K562 (cell line): Measurements from ENCODE around the gene NAXE.

ENCODE experiments used
- FOSL1 ChIP-seq: fragments of 200-800 bp; sonication (Bioruptor generic); conservative IDR thresholded peaks from 2 replicates; pipeline ENCODE4 v1.6.1; 2016; ENCODE audit warnings: missing genetic modification characterization, missing compliant biosample characterization
- RFX5 ChIP-seq: IDR thresholded peaks from 2 replicates; pipeline ENCODE4 v1.6.1; 2011; ENCODE audit warnings: low read depth, mild to moderate bottlenecking, improper control_type of control experiment, low read length
- TARDBP ChIP-seq: fragments of 450-650 bp; IDR thresholded peaks from 2 replicates; pipeline ENCODE4 v1.6.1; 2016
- ZNF12 ChIP-seq: sonication (generic); formaldehyde crosslinking; IDR thresholded peaks from 2 replicates; pipeline ENCODE4 v1.4.0; 2020; ENCODE audit warnings: mild to moderate bottlenecking, missing genetic modification reagents

- TF ChIP-seq ZNF12 (CRISPR knock-in tag) (no peak), TARDBP (no peak), RFX5 (no peak), FOSL1 (tag) (no peak)
Measured at GRCh38 chr1:156559797-156560385, 31.7 kb upstream of the NAXE start.
